WTC11 (cell line): ENCODE data around the gene GSDME. TPM values are rescaled to one million over a fixed set of nuclear protein-coding genes. Genes with fewer than 3 reads are reported as not detected.

Experiments
- ATAC-seq: fragments of 200-7000 bp; cut with Tn5 transposase; 2 replicates; pipeline ENCODE4 v1.10.0; 2021; ENCODE audit warnings: mild to moderate bottlenecking, moderate library complexity
- CTCF ChIA-PET: fragments of 300-600 bp; sonication (Branson Sonifier 250); formaldehyde crosslinking; loops from one replicate; lab custom pipeline; 2021; ENCODE audit warnings: antibody characterized with exemption; lab: Charles Lee
- POLR2A ChIA-PET: fragments of 350-600 bp; sonication (Branson Sonifier 250); formaldehyde crosslinking; loops from one replicate; lab custom pipeline; 2021; ENCODE audit warnings: antibody characterized with exemption; lab: Charles Lee
- DNase-seq: peaks from one replicate; pipeline ENCODE4 v3.0.0; 2021; ENCODE audit warnings: low spot score
- H3K27ac Mint-ChIP-seq: 2 replicates; pipeline ENCODE4 v1.8.0; 2021; ENCODE audit warnings: mixed read lengths
- H3K27me3 Mint-ChIP-seq: 2 replicates; pipeline ENCODE4 v1.8.0; 2021; ENCODE audit warnings: low read depth, mild to moderate bottlenecking, moderate library complexity, mixed read lengths
- H3K36me3 Mint-ChIP-seq: 2 replicates; pipeline ENCODE4 v1.8.0; 2021; ENCODE audit warnings: mixed read lengths
- H3K4me1 Mint-ChIP-seq: 2 replicates; pipeline ENCODE4 v1.8.0; 2022; ENCODE audit warnings: mixed read lengths
- H3K4me3 Mint-ChIP-seq: 2 replicates; pipeline ENCODE4 v1.8.0; 2021; ENCODE audit warnings: mild to moderate bottlenecking, moderate library complexity, mixed read lengths
- H3K9me3 Mint-ChIP-seq: 2 replicates; pipeline ENCODE4 v1.8.0; 2021; ENCODE audit warnings: mixed read lengths
- CREB1 ChIP-seq: sonication (generic); formaldehyde crosslinking; IDR thresholded peaks from 2 replicates; pipeline ENCODE4 v1.8.0; 2023; ENCODE audit warnings: mild to moderate bottlenecking, missing genetic modification reagents
- ETV6 ChIP-seq: sonication (generic); formaldehyde crosslinking; IDR thresholded peaks from 2 replicates; pipeline ENCODE4 v1.8.1; 2022; ENCODE audit warnings: mild to moderate bottlenecking, missing genetic modification reagents
- FOXP1 ChIP-seq: sonication (generic); formaldehyde crosslinking; IDR thresholded peaks from 2 replicates; pipeline ENCODE4 v1.8.0; 2022; ENCODE audit warnings: missing genetic modification reagents, mild to moderate bottlenecking, moderate library complexity, borderline replicate concordance
- IRF2 ChIP-seq: sonication (generic); formaldehyde crosslinking; IDR thresholded peaks from 2 replicates; pipeline ENCODE4 v1.8.0; 2022; ENCODE audit warnings: low read depth, missing genetic modification reagents, borderline replicate concordance
- NR1H2 ChIP-seq: sonication (generic); formaldehyde crosslinking; IDR thresholded peaks from 2 replicates; pipeline ENCODE4 v1.9.0; 2021; ENCODE audit warnings: mild to moderate bottlenecking, moderate library complexity, missing genetic modification reagents
- NR3C1 ChIP-seq: sonication (generic); formaldehyde crosslinking; conservative IDR thresholded peaks from 2 replicates; pipeline ENCODE4 v1.8.1; 2023; ENCODE audit warnings: low read depth, mild to moderate bottlenecking, missing genetic modification reagents
- PREB ChIP-seq: sonication (generic); formaldehyde crosslinking; IDR thresholded peaks from 2 replicates; pipeline ENCODE4 v1.8.1; 2022; ENCODE audit warnings: mild to moderate bottlenecking, missing genetic modification reagents, moderate library complexity, borderline replicate concordance
- STAT6 ChIP-seq: sonication (generic); formaldehyde crosslinking; conservative IDR thresholded peaks from 2 replicates; pipeline ENCODE4 v1.8.1; 2023; ENCODE audit warnings: mild to moderate bottlenecking, low read depth, missing genetic modification reagents, moderate library complexity
- USF1 ChIP-seq: sonication (generic); formaldehyde crosslinking; IDR thresholded peaks from 2 replicates; pipeline ENCODE4 v1.8.0; 2022; ENCODE audit warnings: mild to moderate bottlenecking, missing genetic modification reagents
- total RNA-seq: library from RNA; stranded (reverse); gene quantifications from 3 replicates; pipeline ENCODE4 v1.2.3, GENCODE V29; 2021
- TF ChIP-seq, protein P1 (sequence below): sonication (generic); formaldehyde crosslinking; IDR thresholded peaks from 2 replicates; pipeline ENCODE4 v1.8.0; 2023; ENCODE audit warnings: mild to moderate bottlenecking, missing genetic modification reagents
- TF ChIP-seq, protein P2 (sequence below): fragments of 200-600 bp; IDR thresholded peaks from 2 replicates; pipeline ENCODE4 v1.8.0; 2022; ENCODE audit warnings: antibody characterized with exemption
- TF ChIP-seq, protein P3 (sequence below): sonication (generic); formaldehyde crosslinking; IDR thresholded peaks from 2 replicates; pipeline ENCODE4 v1.8.0; 2022; ENCODE audit warnings: mild to moderate bottlenecking, missing genetic modification reagents
- TF ChIP-seq, protein P4 (sequence below): fragments of 250-450 bp; sonication (Bioruptor Pico); IDR thresholded peaks from 2 replicates; pipeline ENCODE4 v1.9.0; 2021; ENCODE audit warnings: moderate library complexity, mild to moderate bottlenecking, inconsistent platforms, borderline replicate concordance
- TF ChIP-seq, protein P5 (sequence below): sonication (generic); formaldehyde crosslinking; IDR thresholded peaks from 2 replicates; pipeline ENCODE4 v1.8.1; 2022; ENCODE audit warnings: mild to moderate bottlenecking, moderate library complexity, missing genetic modification reagents
- TF ChIP-seq, protein P6 (sequence below): fragments of 250-450 bp; sonication (Bioruptor Pico); conservative IDR thresholded peaks from 2 replicates; pipeline ENCODE4 v1.9.0; 2021; ENCODE audit warnings: mild to moderate bottlenecking
- TF ChIP-seq, protein P7 (sequence below): sonication (generic); formaldehyde crosslinking; IDR thresholded peaks from 2 replicates; pipeline ENCODE4 v1.8.0; 2022; ENCODE audit warnings: mild to moderate bottlenecking, missing genetic modification reagents

Gene GSDME
- total RNA-seq, 1 experiment from 2014 or later, result 4.8 TPM

DNA sequence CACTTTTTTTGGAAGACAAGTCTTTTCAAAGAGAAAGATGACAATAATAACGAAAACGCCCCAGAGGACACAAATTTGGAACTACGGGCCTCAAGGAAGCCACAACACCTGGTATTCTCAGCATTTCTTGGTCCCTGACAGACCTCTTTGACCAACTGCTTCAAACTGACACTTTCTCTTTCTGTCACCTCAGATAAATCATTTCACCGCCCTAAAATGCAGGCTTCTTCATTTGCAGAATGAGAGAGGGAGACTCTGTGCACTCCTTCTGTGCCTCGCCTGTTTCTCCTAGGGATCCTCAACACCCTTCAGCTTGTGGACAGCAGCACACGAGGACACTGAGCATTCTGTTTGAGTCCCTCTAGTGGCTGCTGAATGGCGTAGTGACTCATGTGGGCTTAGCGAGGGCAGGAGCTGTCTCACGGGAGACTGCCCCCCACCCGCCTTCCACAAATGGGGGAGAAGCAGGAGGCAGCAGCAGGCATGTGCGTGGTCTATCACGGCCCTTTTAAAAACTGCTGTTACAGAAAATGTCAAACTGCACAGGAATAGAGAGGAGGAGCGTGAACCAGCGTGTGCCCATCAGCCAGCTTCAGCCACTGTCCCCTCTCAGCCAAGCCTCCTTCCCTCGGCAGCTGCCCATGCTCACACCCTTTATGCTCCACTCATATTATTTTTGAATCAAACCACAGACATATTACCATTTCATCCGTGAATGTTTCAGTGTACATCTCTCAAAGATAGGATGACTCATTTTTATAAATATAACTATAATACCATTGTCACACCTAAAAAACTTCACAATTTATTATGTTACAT is 41.4 kb downstream of the GSDME start:
- DNase-seq (peak; percentile 53), ATAC-seq (peak; percentile 89)
- no peak for TF ChIP-seq NR3C1 (CRISPR knock-in tag)
- TF ChIP-seq, protein P1, sequence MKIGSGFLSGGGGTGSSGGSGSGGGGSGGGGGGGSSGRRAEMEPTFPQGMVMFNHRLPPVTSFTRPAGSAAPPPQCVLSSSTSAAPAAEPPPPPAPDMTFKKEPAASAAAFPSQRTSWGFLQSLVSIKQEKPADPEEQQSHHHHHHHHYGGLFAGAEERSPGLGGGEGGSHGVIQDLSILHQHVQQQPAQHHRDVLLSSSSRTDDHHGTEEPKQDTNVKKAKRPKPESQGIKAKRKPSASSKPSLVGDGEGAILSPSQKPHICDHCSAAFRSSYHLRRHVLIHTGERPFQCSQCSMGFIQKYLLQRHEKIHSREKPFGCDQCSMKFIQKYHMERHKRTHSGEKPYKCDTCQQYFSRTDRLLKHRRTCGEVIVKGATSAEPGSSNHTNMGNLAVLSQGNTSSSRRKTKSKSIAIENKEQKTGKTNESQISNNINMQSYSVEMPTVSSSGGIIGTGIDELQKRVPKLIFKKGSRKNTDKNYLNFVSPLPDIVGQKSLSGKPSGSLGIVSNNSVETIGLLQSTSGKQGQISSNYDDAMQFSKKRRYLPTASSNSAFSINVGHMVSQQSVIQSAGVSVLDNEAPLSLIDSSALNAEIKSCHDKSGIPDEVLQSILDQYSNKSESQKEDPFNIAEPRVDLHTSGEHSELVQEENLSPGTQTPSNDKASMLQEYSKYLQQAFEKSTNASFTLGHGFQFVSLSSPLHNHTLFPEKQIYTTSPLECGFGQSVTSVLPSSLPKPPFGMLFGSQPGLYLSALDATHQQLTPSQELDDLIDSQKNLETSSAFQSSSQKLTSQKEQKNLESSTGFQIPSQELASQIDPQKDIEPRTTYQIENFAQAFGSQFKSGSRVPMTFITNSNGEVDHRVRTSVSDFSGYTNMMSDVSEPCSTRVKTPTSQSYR (CRISPR knock-in tag), result 0 out of 2 replicates have a peak, but pooled peaks have one; percentile 21
- TF ChIP-seq, protein P2, sequence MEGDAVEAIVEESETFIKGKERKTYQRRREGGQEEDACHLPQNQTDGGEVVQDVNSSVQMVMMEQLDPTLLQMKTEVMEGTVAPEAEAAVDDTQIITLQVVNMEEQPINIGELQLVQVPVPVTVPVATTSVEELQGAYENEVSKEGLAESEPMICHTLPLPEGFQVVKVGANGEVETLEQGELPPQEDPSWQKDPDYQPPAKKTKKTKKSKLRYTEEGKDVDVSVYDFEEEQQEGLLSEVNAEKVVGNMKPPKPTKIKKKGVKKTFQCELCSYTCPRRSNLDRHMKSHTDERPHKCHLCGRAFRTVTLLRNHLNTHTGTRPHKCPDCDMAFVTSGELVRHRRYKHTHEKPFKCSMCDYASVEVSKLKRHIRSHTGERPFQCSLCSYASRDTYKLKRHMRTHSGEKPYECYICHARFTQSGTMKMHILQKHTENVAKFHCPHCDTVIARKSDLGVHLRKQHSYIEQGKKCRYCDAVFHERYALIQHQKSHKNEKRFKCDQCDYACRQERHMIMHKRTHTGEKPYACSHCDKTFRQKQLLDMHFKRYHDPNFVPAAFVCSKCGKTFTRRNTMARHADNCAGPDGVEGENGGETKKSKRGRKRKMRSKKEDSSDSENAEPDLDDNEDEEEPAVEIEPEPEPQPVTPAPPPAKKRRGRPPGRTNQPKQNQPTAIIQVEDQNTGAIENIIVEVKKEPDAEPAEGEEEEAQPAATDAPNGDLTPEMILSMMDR, result peak; percentile 22; the same call in 1 of the 2 replicates
- TF ChIP-seq, protein P3, sequence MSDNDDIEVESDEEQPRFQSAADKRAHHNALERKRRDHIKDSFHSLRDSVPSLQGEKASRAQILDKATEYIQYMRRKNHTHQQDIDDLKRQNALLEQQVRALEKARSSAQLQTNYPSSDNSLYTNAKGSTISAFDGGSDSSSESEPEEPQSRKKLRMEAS (CRISPR knock-in tag), result peak; percentile 74
- no peak for TF ChIP-seq PREB (CRISPR knock-in tag)
- TF ChIP-seq USF1 (CRISPR knock-in tag), result 0 out of 2 replicates have a peak, but pooled peaks have one; percentile 13
- Mint-ChIP-seq H3K9me3 (no peaks in the 10 kb centered on the region), H3K4me1 (peaks cover 7% of the 10 kb centered on the region), H3K4me3 (no peak overlapping the region), H3K27ac (no peak overlapping the region), H3K27me3 (no peaks in the 10 kb centered on the region; the same call in 1 of the 2 replicates), H3K36me3 (no peaks in the 10 kb centered on the region)
- CTCF ChIA-PET, result interaction anchor here (0.6 to 2.5 kb wide), 36 partner anchors 8 to 1168 kb away, joined by 3 to 43 read pairs (median 4); partner anchors contain the start of gene NPY
- POLR2A ChIA-PET, result interaction anchor here (0.7 to 1.1 kb wide), 2 partner anchors 10 to 118 kb away, joined by 3 to 4 read pairs; no protein-coding TSS in a partner anchor

- Mint-ChIP-seq H3K4me3 (no peak overlapping the region), H3K27me3 (no peaks in the 10 kb centered on the region; the same call in 1 of the 2 replicates), H3K4me1 (peaks cover 6% of the 10 kb centered on the region; the same call in 1 of the 2 replicates), H3K9me3 (no peaks in the 10 kb centered on the region), H3K27ac (no peak overlapping the region), H3K36me3 (no peaks in the 10 kb centered on the region)
- CTCF ChIA-PET, result interaction anchor here (0.7 to 2.5 kb wide), 24 partner anchors 7 to 747 kb away, joined by 3 to 43 read pairs (median 4); no protein-coding TSS in a partner anchor
- no peak for DNase-seq
- POLR2A ChIA-PET, result interaction anchor here (1.1 kb wide), 1 partner anchor 11 kb away, joined by 4 read pairs; no protein-coding TSS in a partner anchor
- no peak for ATAC-seq
- TF ChIP-seq, protein P4, sequence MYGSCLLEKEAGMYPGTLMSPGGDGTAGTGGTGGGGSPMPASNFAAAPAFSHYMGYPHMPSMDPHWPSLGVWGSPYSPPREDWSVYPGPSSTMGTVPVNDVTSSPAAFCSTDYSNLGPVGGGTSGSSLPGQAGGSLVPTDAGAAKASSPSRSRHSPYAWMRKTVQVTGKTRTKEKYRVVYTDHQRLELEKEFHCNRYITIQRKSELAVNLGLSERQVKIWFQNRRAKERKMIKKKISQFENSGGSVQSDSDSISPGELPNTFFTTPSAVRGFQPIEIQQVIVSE (CRISPR knock-in tag), result no peak
- TF ChIP-seq, protein P5, sequence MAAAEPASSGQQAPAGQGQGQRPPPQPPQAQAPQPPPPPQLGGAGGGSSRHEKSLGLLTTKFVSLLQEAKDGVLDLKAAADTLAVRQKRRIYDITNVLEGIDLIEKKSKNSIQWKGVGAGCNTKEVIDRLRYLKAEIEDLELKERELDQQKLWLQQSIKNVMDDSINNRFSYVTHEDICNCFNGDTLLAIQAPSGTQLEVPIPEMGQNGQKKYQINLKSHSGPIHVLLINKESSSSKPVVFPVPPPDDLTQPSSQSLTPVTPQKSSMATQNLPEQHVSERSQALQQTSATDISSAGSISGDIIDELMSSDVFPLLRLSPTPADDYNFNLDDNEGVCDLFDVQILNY (CRISPR knock-in tag), result no peak
- TF ChIP-seq, protein P6, sequence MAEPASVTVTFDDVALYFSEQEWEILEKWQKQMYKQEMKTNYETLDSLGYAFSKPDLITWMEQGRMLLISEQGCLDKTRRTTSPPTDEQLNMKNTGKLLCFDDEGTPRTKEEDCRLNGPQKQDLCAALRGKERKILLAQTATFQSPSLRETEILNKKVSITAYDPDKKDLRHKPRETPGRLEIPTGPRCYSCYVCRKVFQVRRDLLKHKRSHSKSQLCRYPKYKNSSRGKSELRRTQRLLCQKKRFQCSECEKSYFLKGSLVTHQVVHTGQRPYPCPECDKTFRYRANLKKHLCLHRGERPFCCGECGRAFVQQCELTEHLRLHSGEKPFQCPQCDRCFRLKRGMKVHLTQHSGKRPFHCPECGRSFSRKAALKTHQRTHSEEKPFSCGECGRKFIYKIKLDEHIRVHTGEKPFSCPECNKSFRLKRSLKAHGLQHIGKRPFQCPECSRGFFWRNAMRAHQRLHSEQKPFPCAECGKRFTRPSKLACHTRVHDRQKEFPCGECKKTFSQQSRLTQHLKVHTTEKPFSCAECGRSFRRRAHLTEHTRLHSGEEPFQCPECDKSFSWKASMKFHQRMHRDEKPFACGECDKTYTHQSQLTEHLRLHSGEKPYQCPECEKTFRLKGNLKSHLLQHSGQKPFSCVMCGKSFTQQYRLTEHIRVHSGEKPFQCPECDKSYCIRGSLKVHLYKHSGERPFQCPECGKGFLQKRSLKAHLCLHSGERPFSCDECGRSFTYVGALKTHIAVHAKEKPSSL (CRISPR knock-in tag), result no peak
- TF ChIP-seq IRF2 (CRISPR knock-in tag) (no peak), CREB1 (CRISPR knock-in tag) (no peak), NR1H2 (CRISPR knock-in tag) (no peak), FOXP1 (no peak), STAT6 (CRISPR knock-in tag) (no peak), ETV6 (CRISPR knock-in tag) (no peak)
- TF ChIP-seq, protein P7, sequence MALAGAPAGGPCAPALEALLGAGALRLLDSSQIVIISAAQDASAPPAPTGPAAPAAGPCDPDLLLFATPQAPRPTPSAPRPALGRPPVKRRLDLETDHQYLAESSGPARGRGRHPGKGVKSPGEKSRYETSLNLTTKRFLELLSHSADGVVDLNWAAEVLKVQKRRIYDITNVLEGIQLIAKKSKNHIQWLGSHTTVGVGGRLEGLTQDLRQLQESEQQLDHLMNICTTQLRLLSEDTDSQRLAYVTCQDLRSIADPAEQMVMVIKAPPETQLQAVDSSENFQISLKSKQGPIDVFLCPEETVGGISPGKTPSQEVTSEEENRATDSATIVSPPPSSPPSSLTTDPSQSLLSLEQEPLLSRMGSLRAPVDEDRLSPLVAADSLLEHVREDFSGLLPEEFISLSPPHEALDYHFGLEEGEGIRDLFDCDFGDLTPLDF (CRISPR knock-in tag), result no peak
Measured at GRCh38 chr7:24715171-24715570, 42.1 kb downstream of the GSDME start.
